Neural cell (in vitro differentiated cells): Measurements from ENCODE around the gene TEX2. TPM values are rescaled to one million over a fixed set of nuclear protein-coding genes. Genes with fewer than 3 reads are reported as not detected.

Experiments
- H2AFZ ChIP-seq: fragments of 200-600, 300-800 bp; sonication (generic), shearing (Covaris generic); 2 replicates; pipeline ENCODE4 v1.6.0; 2014; ENCODE audit warnings: low read depth, mild to moderate bottlenecking, antibody characterized with exemption, low read length, moderate library complexity
- H3F3A ChIP-seq: fragments of 200-600 bp; shearing (Covaris generic); 2 replicates; pipeline ENCODE4 v1.6.1; 2016; ENCODE audit warnings: mild to moderate bottlenecking, moderate library complexity, mixed read lengths, antibody characterized with exemption, low read length; ENCODE audit not compliant: insufficient read depth, poor library complexity, severe bottlenecking
- H3K27ac ChIP-seq: fragments of 200-600, 300-800 bp; sonication (generic), shearing (Covaris generic); 2 replicates; pipeline ENCODE4 v1.5.1; 2014; ENCODE audit warnings: mild to moderate bottlenecking, low read length, moderate library complexity
- H3K27me3 ChIP-seq: fragments of 300-800, 200-600 bp; sonication (generic), shearing (Covaris generic); 2 replicates; pipeline ENCODE4 v1.6.0; 2014; ENCODE audit warnings: mild to moderate bottlenecking, low read depth, low read length, moderate library complexity; ENCODE audit not compliant: insufficient read depth
- H3K36me3 ChIP-seq: fragments of 300-800, 200-600 bp; sonication (generic), shearing (Covaris generic); 2 replicates; pipeline ENCODE4 v1.5.1; 2014; ENCODE audit warnings: mild to moderate bottlenecking, antibody characterized with exemption, low read length, moderate library complexity; ENCODE audit not compliant: insufficient read depth
- H3K4me2 ChIP-seq: fragments of 300-800, 200-600 bp; sonication (generic), shearing (Covaris generic); 2 replicates; pipeline ENCODE4 v1.6.0; 2014; ENCODE audit warnings: mild to moderate bottlenecking, low read length
- H3K4me3 ChIP-seq: fragments of 300-800, 200-600 bp; sonication (generic), shearing (Covaris generic); 2 replicates; pipeline ENCODE4 v1.5.1; 2014; ENCODE audit warnings: mild to moderate bottlenecking, low read length, moderate library complexity
- H3K79me2 ChIP-seq: fragments of 200-600 bp; shearing (Covaris generic); replicated peaks from 2 replicates; pipeline ENCODE4 v1.6.0; 2014; ENCODE audit warnings: mild to moderate bottlenecking, low read length, moderate library complexity; ENCODE audit not compliant: insufficient read depth
- H3K9ac ChIP-seq: fragments of 300-800, 200-600 bp; sonication (generic), shearing (Covaris generic); 2 replicates; pipeline ENCODE4 v1.6.1; 2016; ENCODE audit warnings: mild to moderate bottlenecking, low read length, mixed read lengths
- H3K9me2 ChIP-seq: fragments of 200-600 bp; shearing (Covaris generic); 2 replicates; pipeline ENCODE4 v1.6.1; 2016; ENCODE audit warnings: mild to moderate bottlenecking, low read length, mixed read lengths; ENCODE audit not compliant: insufficient read depth
- H3K9me3 ChIP-seq: fragments of 200-600, 300-800 bp; sonication (generic), shearing (Covaris generic); 2 replicates; pipeline ENCODE4 v1.6.1; 2016; ENCODE audit warnings: mild to moderate bottlenecking, mixed run types, low read length, moderate library complexity, mixed read lengths
- H4K20me1 ChIP-seq: fragments of 200-600 bp; shearing (Covaris generic); 2 replicates; pipeline ENCODE4 v1.6.1; 2016; ENCODE audit warnings: mild to moderate bottlenecking, mixed run types; ENCODE audit not compliant: insufficient read depth
- EP300 ChIP-seq: fragments of 450-650 bp; conservative IDR thresholded peaks from 2 replicates; pipeline ENCODE4 v1.6.1; 2014; ENCODE audit warnings: antibody characterized with exemption, mild to moderate bottlenecking, moderate library complexity; ENCODE audit not compliant: poor library complexity, severe bottlenecking
- EZH2 ChIP-seq: fragments of 200-600, 300-800 bp; shearing (Covaris generic), sonication (generic); IDR thresholded peaks from 2 replicates; pipeline ENCODE4 v1.6.1; 2014; ENCODE audit warnings: antibody characterized with exemption, low read length, borderline replicate concordance, mild to moderate bottlenecking; ENCODE audit not compliant: insufficient read depth, poor library complexity, severe bottlenecking
- MXI1 ChIP-seq: fragments of 450-650 bp; conservative IDR thresholded peaks from 2 replicates; pipeline ENCODE4 v1.6.1; 2014; ENCODE audit warnings: antibody characterized with exemption, mild to moderate bottlenecking; ENCODE audit not compliant: poor library complexity, severe bottlenecking
- POLR2AphosphoS5 ChIP-seq: IDR thresholded peaks from 2 replicates; pipeline ENCODE4 v1.6.1; 2012
- RAD21 ChIP-seq: fragments of 450-650 bp; conservative IDR thresholded peaks from 2 replicates; pipeline ENCODE4 v1.6.1; 2014; ENCODE audit warnings: antibody characterized with exemption, mild to moderate bottlenecking, moderate library complexity
- REST ChIP-seq: IDR thresholded peaks from 2 replicates; pipeline ENCODE4 v1.6.1; 2012; ENCODE audit warnings: borderline replicate concordance
- SMC3 ChIP-seq: fragments of 450-650 bp; conservative IDR thresholded peaks from 2 replicates; pipeline ENCODE4 v1.6.1; 2014; ENCODE audit warnings: antibody characterized with exemption, mild to moderate bottlenecking, moderate library complexity; ENCODE audit not compliant: poor library complexity
- TAF1 ChIP-seq: IDR thresholded peaks from 2 replicates; pipeline ENCODE4 v1.6.1; 2012; ENCODE audit warnings: low read depth
- polyA plus RNA-seq: library from polyadenylated mRNA; depleted of rRNA; stranded (reverse); fragments of >200 nt; gene quantifications from 2 replicates; pipeline ENCODE4 v1.2.3, GENCODE V29; 2014
- TF ChIP-seq, protein P1 (sequence below): fragments of 450-650 bp; IDR thresholded peaks from 2 replicates; pipeline ENCODE4 v1.5.1; 2014; ENCODE audit warnings: antibody characterized with exemption, mild to moderate bottlenecking, moderate library complexity; ENCODE audit not compliant: poor library complexity, severe bottlenecking

Gene TEX2
- polyA plus RNA-seq, 1 donor from 2014 or later = 19.7 TPM

- Histone ChIP-seq H3F3A (no peaks in the 10 kb centered on the region), H3K27ac (peak overlapping the region; percentile 0), H3K4me2 (no peak overlapping the region), H3K9me3 (no peaks in the 10 kb centered on the region), H4K20me1 (no peaks in the 10 kb centered on the region), H3K4me3 (no peak overlapping the region), H3K9me2 (no peaks in the 10 kb centered on the region), H3K27me3 (no peaks in the 10 kb centered on the region), H2AFZ (no peak overlapping the region), H3K79me2 (no peaks in the 10 kb centered on the region), H3K9ac (no peak overlapping the region), H3K36me3 (no peaks in the 10 kb centered on the region)
- TF ChIP-seq SMC3 (no peak), REST (no peak), EZH2 (no peak), RAD21 (no peak), POLR2AphosphoS5 (no peak), MXI1 (no peak), EP300 (no peak), TAF1 (no peak)
- TF ChIP-seq, protein P1, sequence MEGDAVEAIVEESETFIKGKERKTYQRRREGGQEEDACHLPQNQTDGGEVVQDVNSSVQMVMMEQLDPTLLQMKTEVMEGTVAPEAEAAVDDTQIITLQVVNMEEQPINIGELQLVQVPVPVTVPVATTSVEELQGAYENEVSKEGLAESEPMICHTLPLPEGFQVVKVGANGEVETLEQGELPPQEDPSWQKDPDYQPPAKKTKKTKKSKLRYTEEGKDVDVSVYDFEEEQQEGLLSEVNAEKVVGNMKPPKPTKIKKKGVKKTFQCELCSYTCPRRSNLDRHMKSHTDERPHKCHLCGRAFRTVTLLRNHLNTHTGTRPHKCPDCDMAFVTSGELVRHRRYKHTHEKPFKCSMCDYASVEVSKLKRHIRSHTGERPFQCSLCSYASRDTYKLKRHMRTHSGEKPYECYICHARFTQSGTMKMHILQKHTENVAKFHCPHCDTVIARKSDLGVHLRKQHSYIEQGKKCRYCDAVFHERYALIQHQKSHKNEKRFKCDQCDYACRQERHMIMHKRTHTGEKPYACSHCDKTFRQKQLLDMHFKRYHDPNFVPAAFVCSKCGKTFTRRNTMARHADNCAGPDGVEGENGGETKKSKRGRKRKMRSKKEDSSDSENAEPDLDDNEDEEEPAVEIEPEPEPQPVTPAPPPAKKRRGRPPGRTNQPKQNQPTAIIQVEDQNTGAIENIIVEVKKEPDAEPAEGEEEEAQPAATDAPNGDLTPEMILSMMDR = no peak
Measured at GRCh38 chr17:64214950-64215349, 48.1 kb downstream of the TEX2 start.

GRCh38 chr17:64213995-64214811 lies 48.9 kb downstream of the TEX2 start:
- H3F3A ChIP-seq = no peaks in the 10 kb centered on the region
- no peak overlapping the region for H2AFZ ChIP-seq
- no peaks in the 10 kb centered on the region for H4K20me1 ChIP-seq
- no peaks in the 10 kb centered on the region for H3K9me3 ChIP-seq
- H3K4me3 ChIP-seq = no peak overlapping the region
- H3K27ac ChIP-seq = peak overlapping the region; percentile 0
- no peaks in the 10 kb centered on the region for H3K79me2 ChIP-seq
- H3K4me2 ChIP-seq = no peak overlapping the region
- H3K27me3 ChIP-seq = no peaks in the 10 kb centered on the region
- no peak overlapping the region for H3K9ac ChIP-seq
- TF ChIP-seq MXI1 = no peak
- TF ChIP-seq, protein P1 = no peak
- no peaks in the 10 kb centered on the region for H3K9me2 ChIP-seq
- H3K36me3 ChIP-seq = no peaks in the 10 kb centered on the region
